Panc1 (cell line): ENCODE measurements around the gene DLL1. TPM values are rescaled to one million over a fixed set of nuclear protein-coding genes. Genes with fewer than 3 reads are reported as not detected.

Source experiments
- ATAC-seq: fragments of 200-7000 bp; cut with Tn5 transposase; 2 replicates; pipeline ENCODE4 v1.9.1; 2020; ENCODE audit warnings: mild to moderate bottlenecking, moderate library complexity
- BruUV-seq: library from RNA; stranded (reverse); fragments of 400-500 nt; replicated peaks from 2 replicates; lab custom pipeline; 2021; lab: Mats Ljungman, UMichigan
- CTCF ChIA-PET: fragments of 300-600 bp; sonication (Branson Sonifier 250); formaldehyde crosslinking; loops from one replicate; lab custom pipeline; 2022; ENCODE audit warnings: antibody characterized with exemption; lab: Charles Lee
- POLR2A ChIA-PET: fragments of 300-600 bp; sonication (Branson Sonifier 250); formaldehyde crosslinking; loops from one replicate; lab custom pipeline; 2022; ENCODE audit warnings: antibody characterized with exemption; lab: Charles Lee
- DNase-seq: peaks from one replicate; pipeline ENCODE4 v3.0.0-alpha.2; 2010; ENCODE audit warnings: low read depth, low spot score
- H3K27ac ChIP-seq: 2 replicates; pipeline ENCODE4 v1.5.1; 2011; ENCODE audit warnings: mild to moderate bottlenecking, low read length, inconsistent platforms
- H3K27me3 ChIP-seq: fragments of 200-500 bp; sonication (Bioruptor generic); 2 replicates; pipeline ENCODE4 v1.6.0; 2014; ENCODE audit warnings: low read length, inconsistent platforms; ENCODE audit not compliant: control insufficient read depth, insufficient read depth
- H3K36me3 ChIP-seq: fragments of 200-500 bp; sonication (Bioruptor generic); 2 replicates; pipeline ENCODE4 v1.5.1; 2014; ENCODE audit warnings: inconsistent platforms, mild to moderate bottlenecking, low read length, moderate library complexity; ENCODE audit not compliant: control insufficient read depth, insufficient read depth
- H3K4me1 ChIP-seq: 2 replicates; pipeline ENCODE4 v1.5.1; 2011; ENCODE audit warnings: inconsistent platforms, mild to moderate bottlenecking, low read length, moderate library complexity; ENCODE audit not compliant: control insufficient read depth, insufficient read depth
- H3K4me3 ChIP-seq, 2 experiments: 2 replicates each; pipeline ENCODE4 v1.5.1; 2011 to 2012; ENCODE audit warnings: low read depth in 2 of 2, low read length in 2 of 2, mild to moderate bottlenecking in 2 of 2, inconsistent platforms in 1 of 2, moderate library complexity in 1 of 2
- H3K9me3 ChIP-seq: fragments of 200-500 bp; sonication (Bioruptor generic); 2 replicates; pipeline ENCODE4 v1.5.1; 2014; ENCODE audit warnings: low read depth, mild to moderate bottlenecking, inconsistent platforms, low read length, moderate library complexity; ENCODE audit not compliant: control insufficient read depth, insufficient read depth
- POLR2AphosphoS5 ChIP-seq: IDR thresholded peaks from 2 replicates; pipeline ENCODE4 v1.6.1; 2012; ENCODE audit warnings: mild to moderate bottlenecking, low read depth, low read length, moderate library complexity
- SIN3A ChIP-seq: IDR thresholded peaks from 2 replicates; pipeline ENCODE4 v1.6.1; 2012; ENCODE audit warnings: low read depth, mild to moderate bottlenecking, low read length, moderate library complexity, borderline replicate concordance; ENCODE audit not compliant: insufficient read depth
- TCF7L2 ChIP-seq: IDR thresholded peaks from 2 replicates; pipeline ENCODE4 v1.6.1; 2011; ENCODE audit warnings: mild to moderate bottlenecking, low read depth, low read length, inconsistent platforms
- in situ Hi-C: cut with HindIII; loops from 2 replicates; pipeline ENCODE4 v1.10.0; 2016; ENCODE audit warnings: low sequenced_read_pairs, low pct_unique_long_range_greater_than_20kb
- intact Hi-C: fragments of 100-400 bp; cut with micrococcal nuclease; formaldehyde crosslinking; loops from one replicate; pipeline ENCODE4 v1.10.0; 2022; ENCODE audit not compliant: unreplicated experiment
- total RNA-seq: library from RNA; stranded (reverse); gene quantifications from one replicate; pipeline ENCODE4 v1.2.1, GENCODE V29; 2021; ENCODE audit not compliant: unreplicated experiment
- TF ChIP-seq, protein P1 (sequence below), 2 experiments: IDR thresholded peaks; 2 replicates each; pipeline ENCODE4 v1.6.1; 2011 to 2012; ENCODE audit warnings: low read depth in 2 of 2, control low read depth in 1 of 2, low read length in 1 of 2, mild to moderate bottlenecking in 1 of 2, moderate library complexity in 1 of 2; ENCODE audit not compliant: insufficient read depth in 1 of 2
- TF ChIP-seq, protein P2 (sequence below): fragments of 450-650 bp; IDR thresholded peaks from 2 replicates; pipeline ENCODE4 v1.5.1; 2017; ENCODE audit warnings: mild to moderate bottlenecking

Gene DLL1
- total RNA-seq, 1 experiment from 2014 or later = 2.4 TPM

- H3K4me3 ChIP-seq = no peak overlapping the region
- no peak for ATAC-seq
- no peaks in the 10 kb centered on the region for H3K9me3 ChIP-seq
- CTCF ChIA-PET = no interaction called here
- in situ Hi-C loops = no loop called here
- DNase-seq = no peak
- H3K27me3 ChIP-seq = no peaks in the 10 kb centered on the region
- no peak overlapping the region for H3K27ac ChIP-seq
- TF ChIP-seq TCF7L2 = no peak
- no peak for TF ChIP-seq POLR2AphosphoS5
- no peak for TF ChIP-seq SIN3A
- TF ChIP-seq, protein P1, sequence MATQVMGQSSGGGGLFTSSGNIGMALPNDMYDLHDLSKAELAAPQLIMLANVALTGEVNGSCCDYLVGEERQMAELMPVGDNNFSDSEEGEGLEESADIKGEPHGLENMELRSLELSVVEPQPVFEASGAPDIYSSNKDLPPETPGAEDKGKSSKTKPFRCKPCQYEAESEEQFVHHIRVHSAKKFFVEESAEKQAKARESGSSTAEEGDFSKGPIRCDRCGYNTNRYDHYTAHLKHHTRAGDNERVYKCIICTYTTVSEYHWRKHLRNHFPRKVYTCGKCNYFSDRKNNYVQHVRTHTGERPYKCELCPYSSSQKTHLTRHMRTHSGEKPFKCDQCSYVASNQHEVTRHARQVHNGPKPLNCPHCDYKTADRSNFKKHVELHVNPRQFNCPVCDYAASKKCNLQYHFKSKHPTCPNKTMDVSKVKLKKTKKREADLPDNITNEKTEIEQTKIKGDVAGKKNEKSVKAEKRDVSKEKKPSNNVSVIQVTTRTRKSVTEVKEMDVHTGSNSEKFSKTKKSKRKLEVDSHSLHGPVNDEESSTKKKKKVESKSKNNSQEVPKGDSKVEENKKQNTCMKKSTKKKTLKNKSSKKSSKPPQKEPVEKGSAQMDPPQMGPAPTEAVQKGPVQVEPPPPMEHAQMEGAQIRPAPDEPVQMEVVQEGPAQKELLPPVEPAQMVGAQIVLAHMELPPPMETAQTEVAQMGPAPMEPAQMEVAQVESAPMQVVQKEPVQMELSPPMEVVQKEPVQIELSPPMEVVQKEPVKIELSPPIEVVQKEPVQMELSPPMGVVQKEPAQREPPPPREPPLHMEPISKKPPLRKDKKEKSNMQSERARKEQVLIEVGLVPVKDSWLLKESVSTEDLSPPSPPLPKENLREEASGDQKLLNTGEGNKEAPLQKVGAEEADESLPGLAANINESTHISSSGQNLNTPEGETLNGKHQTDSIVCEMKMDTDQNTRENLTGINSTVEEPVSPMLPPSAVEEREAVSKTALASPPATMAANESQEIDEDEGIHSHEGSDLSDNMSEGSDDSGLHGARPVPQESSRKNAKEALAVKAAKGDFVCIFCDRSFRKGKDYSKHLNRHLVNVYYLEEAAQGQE (IDR thresholded peaks at IDR 0.05; ENCODE audit: insufficient read depth in 1 of 2, low read depth in 2 of 2, low read length in 1 of 2) = no peak
- TF ChIP-seq, protein P2, sequence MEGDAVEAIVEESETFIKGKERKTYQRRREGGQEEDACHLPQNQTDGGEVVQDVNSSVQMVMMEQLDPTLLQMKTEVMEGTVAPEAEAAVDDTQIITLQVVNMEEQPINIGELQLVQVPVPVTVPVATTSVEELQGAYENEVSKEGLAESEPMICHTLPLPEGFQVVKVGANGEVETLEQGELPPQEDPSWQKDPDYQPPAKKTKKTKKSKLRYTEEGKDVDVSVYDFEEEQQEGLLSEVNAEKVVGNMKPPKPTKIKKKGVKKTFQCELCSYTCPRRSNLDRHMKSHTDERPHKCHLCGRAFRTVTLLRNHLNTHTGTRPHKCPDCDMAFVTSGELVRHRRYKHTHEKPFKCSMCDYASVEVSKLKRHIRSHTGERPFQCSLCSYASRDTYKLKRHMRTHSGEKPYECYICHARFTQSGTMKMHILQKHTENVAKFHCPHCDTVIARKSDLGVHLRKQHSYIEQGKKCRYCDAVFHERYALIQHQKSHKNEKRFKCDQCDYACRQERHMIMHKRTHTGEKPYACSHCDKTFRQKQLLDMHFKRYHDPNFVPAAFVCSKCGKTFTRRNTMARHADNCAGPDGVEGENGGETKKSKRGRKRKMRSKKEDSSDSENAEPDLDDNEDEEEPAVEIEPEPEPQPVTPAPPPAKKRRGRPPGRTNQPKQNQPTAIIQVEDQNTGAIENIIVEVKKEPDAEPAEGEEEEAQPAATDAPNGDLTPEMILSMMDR = no peak
- H3K4me1 ChIP-seq = peaks cover 3% of the 10 kb centered on the region
- intact Hi-C loops = no loop called here
- no peaks in the 10 kb centered on the region for H3K36me3 ChIP-seq
- BruUV-seq = no TSS peak
- POLR2A ChIA-PET = interaction anchor here (0.6 kb wide), 1 partner anchor 212 kb away, joined by 3 read pairs; no protein-coding TSS in a partner anchor
These were observed 15.9 kb downstream of the DLL1 start for GRCh38 chr6:170274713-170275560.

DNA sequence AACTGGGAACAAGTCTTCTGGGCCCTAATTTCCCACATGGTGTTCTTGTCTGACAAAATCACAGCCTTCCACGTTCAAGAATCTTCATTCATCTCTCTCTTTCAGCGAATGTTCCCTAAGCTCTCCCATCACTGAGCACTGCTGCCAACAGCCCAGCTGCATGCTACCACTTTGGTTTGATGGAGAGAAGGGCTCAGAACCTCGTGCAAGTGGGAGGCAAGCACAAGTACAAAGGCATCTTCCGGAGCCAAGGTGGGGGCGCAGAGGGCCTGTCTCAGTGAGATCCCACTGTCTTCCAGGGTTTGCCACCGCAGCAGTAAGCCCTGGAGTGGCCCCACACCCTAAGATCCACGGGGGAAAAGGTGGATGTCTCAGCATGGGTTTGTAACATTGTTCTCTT lies 17.2 kb downstream of the DLL1 start:
- no peaks in the 10 kb centered on the region for H3K27me3 ChIP-seq
- ATAC-seq = no peak
- no peaks in the 10 kb centered on the region for H3K36me3 ChIP-seq
- H3K27ac ChIP-seq = no peak overlapping the region
- in situ Hi-C loops = no loop called here
- TF ChIP-seq SIN3A = no peak
- TF ChIP-seq POLR2AphosphoS5 = no peak
- TF ChIP-seq, protein P2 = no peak
- TF ChIP-seq, protein P1 (IDR thresholded peaks at IDR 0.05; ENCODE audit: insufficient read depth in 1 of 2, low read depth in 2 of 2, low read length in 1 of 2) = no peak
- no peak for TF ChIP-seq TCF7L2
- no peak overlapping the region for H3K4me3 ChIP-seq
- POLR2A ChIA-PET = no interaction called here
- DNase-seq = no peak
- no peaks in the 10 kb centered on the region for H3K9me3 ChIP-seq
- intact Hi-C loops = no loop called here
- CTCF ChIA-PET = no interaction called here
- BruUV-seq = no TSS peak
- no peaks in the 10 kb centered on the region for H3K4me1 ChIP-seq
